IMR-90 (cell line): ENCODE results near the gene PTGDR.
A peak's percentile ranks its signal among the peaks of the same experiment; 100 is the strongest.

Experiments
- BHLHE40 ChIP-seq: fragments of 150-350 bp; IDR thresholded peaks from 2 replicates; pipeline ENCODE4 v1.6.1; 2016; ENCODE audit warnings: mild to moderate bottlenecking, low read depth, low read length
- CEBPB ChIP-seq: IDR thresholded peaks from 2 replicates; pipeline ENCODE4 v1.6.1; 2012; ENCODE audit warnings: low read depth, low read length, improper control_type of control experiment
- CHD1 ChIP-seq: IDR thresholded peaks from 2 replicates; pipeline ENCODE4 v1.6.1; 2012; ENCODE audit warnings: low read depth, low read length, improper control_type of control experiment
- CTCF ChIP-seq: conservative IDR thresholded peaks from 2 replicates; pipeline ENCODE4 v1.5.1; 2012; ENCODE audit warnings: mild to moderate bottlenecking, low read depth, low read length, improper control_type of control experiment
- FOS ChIP-seq: fragments of 150-350 bp; IDR thresholded peaks from 2 replicates; pipeline ENCODE4 v1.6.1; 2016; ENCODE audit warnings: low read depth, low read length
- POLR2A ChIP-seq: IDR thresholded peaks from 2 replicates; pipeline ENCODE4 v1.6.1; 2012; ENCODE audit warnings: mild to moderate bottlenecking, low read depth, low read length
- RAD21 ChIP-seq: IDR thresholded peaks from 2 replicates; pipeline ENCODE4 v1.6.1; 2012; ENCODE audit warnings: low read length, improper control_type of control experiment
- RCOR1 ChIP-seq: IDR thresholded peaks from 2 replicates; pipeline ENCODE4 v1.6.1; 2012; ENCODE audit warnings: mild to moderate bottlenecking, low read length, improper control_type of control experiment; ENCODE audit not compliant: insufficient replicate concordance
- SMC3 ChIP-seq: fragments of 150-350 bp; IDR thresholded peaks from 2 replicates; pipeline ENCODE4 v1.6.1; 2016; ENCODE audit warnings: low read depth, mild to moderate bottlenecking, antibody characterized with exemption, low read length, moderate library complexity
- TF ChIP-seq, protein P1 (sequence below): fragments of 150-350 bp; IDR thresholded peaks from 2 replicates; pipeline ENCODE4 v1.6.1; 2016; ENCODE audit warnings: low read depth, mild to moderate bottlenecking, low read length, moderate library complexity, borderline replicate concordance
- TF ChIP-seq, protein P2 (sequence below): fragments of 150-350 bp; IDR thresholded peaks from 2 replicates; pipeline ENCODE4 v1.6.1; 2017; ENCODE audit warnings: mild to moderate bottlenecking, antibody characterized with exemption, low read length, low read depth

DNA sequence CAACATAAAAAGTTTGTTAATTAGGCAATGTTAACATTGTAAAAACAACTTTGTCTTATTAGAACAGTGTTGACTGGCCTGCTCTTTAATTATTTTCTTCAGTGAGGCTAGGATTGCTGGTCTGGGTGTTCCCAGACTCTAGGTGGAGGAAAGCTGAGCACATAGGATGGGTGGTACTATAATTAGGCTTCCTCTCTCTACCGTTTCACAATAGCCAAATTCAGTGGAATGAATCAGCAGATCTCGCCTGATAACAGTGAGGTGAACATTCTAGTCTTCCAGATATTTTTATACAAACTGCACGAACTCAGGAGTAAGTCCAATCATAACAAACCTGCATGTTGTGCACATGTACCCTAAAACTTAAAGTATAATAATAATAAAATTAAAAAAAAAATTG is 11.9 kb downstream of the PTGDR start:
- TF ChIP-seq CTCF: no peak
- no peak for TF ChIP-seq POLR2A
- no peak for TF ChIP-seq RAD21
- TF ChIP-seq BHLHE40: no peak
- TF ChIP-seq RCOR1: no peak
- TF ChIP-seq, protein P1, sequence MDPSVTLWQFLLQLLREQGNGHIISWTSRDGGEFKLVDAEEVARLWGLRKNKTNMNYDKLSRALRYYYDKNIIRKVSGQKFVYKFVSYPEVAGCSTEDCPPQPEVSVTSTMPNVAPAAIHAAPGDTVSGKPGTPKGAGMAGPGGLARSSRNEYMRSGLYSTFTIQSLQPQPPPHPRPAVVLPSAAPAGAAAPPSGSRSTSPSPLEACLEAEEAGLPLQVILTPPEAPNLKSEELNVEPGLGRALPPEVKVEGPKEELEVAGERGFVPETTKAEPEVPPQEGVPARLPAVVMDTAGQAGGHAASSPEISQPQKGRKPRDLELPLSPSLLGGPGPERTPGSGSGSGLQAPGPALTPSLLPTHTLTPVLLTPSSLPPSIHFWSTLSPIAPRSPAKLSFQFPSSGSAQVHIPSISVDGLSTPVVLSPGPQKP: no peak
- TF ChIP-seq CHD1: no peak
- no peak for TF ChIP-seq SMC3
- TF ChIP-seq FOS: no peak
- TF ChIP-seq CEBPB: peak; percentile 76
- TF ChIP-seq, protein P2, sequence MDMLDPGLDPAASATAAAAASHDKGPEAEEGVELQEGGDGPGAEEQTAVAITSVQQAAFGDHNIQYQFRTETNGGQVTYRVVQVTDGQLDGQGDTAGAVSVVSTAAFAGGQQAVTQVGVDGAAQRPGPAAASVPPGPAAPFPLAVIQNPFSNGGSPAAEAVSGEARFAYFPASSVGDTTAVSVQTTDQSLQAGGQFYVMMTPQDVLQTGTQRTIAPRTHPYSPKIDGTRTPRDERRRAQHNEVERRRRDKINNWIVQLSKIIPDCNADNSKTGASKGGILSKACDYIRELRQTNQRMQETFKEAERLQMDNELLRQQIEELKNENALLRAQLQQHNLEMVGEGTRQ: no peak
